MM.1S (cell line): ENCODE data around the gene PGRMC1.
"Not testable (repeated sequence)": the region's sequence is repeated elsewhere in the genome, so short reads cannot be mapped to it uniquely, and the experiment has no call there.

Experiments used
- DNase-seq: peaks from one replicate; pipeline ENCODE4 v3.0.0-alpha.2; 2015
- H2AFZ ChIP-seq: fragments of 300-600 bp; sonication (generic); 2 replicates; pipeline ENCODE4 v1.6.0; 2016; ENCODE audit warnings: antibody characterized with exemption, low read length
- H3F3A ChIP-seq: fragments of 300-600 bp; sonication (generic); 2 replicates; pipeline ENCODE4 v1.6.1; 2016; ENCODE audit warnings: mild to moderate bottlenecking, antibody characterized with exemption, low read length, moderate library complexity, mixed read lengths; ENCODE audit not compliant: insufficient read depth
- H3K27ac ChIP-seq: fragments of 300-600 bp; sonication (generic); 2 replicates; pipeline ENCODE4 v1.5.1; 2016; ENCODE audit warnings: mild to moderate bottlenecking, low read length
- H3K27me3 ChIP-seq: fragments of 300-600 bp; sonication (generic); replicated peaks from 2 replicates; pipeline ENCODE4 v1.6.0; 2016; ENCODE audit warnings: low read length; ENCODE audit not compliant: insufficient read depth
- H3K36me3 ChIP-seq: fragments of 300-600 bp; sonication (generic); replicated peaks from 2 replicates; pipeline ENCODE4 v1.6.1; 2016; ENCODE audit warnings: mild to moderate bottlenecking, low read length, mixed read lengths; ENCODE audit not compliant: insufficient read depth
- H3K4me1 ChIP-seq: fragments of 300-600 bp; sonication (generic); 2 replicates; pipeline ENCODE4 v1.6.1; 2016; ENCODE audit warnings: low read length, mixed read lengths
- H3K4me2 ChIP-seq: fragments of 300-600 bp; sonication (generic); 2 replicates; pipeline ENCODE4 v1.6.0; 2016; ENCODE audit warnings: low read depth, low read length
- H3K4me3 ChIP-seq: fragments of 300-600 bp; sonication (generic); 2 replicates; pipeline ENCODE4 v1.5.1; 2016; ENCODE audit warnings: low read length, mixed read lengths
- H3K79me2 ChIP-seq: fragments of 300-600 bp; sonication (generic); 2 replicates; pipeline ENCODE4 v1.6.1; 2016; ENCODE audit warnings: mixed run types, low read length, mixed read lengths
- H3K9ac ChIP-seq: fragments of 300-600 bp; sonication (generic); 2 replicates; pipeline ENCODE4 v1.6.1; 2016; ENCODE audit warnings: low read length, mixed read lengths
- H3K9me2 ChIP-seq: fragments of 300-600 bp; sonication (generic); replicated peaks from 2 replicates; pipeline ENCODE4 v1.6.1; 2016; ENCODE audit warnings: mild to moderate bottlenecking, low read length, mixed read lengths; ENCODE audit not compliant: insufficient read depth
- H3K9me3 ChIP-seq: fragments of 300-600 bp; sonication (generic); replicated peaks from 2 replicates; pipeline ENCODE4 v1.6.1; 2016; ENCODE audit warnings: mild to moderate bottlenecking, low read length, mixed read lengths; ENCODE audit not compliant: insufficient read depth
- H4K20me1 ChIP-seq: fragments of 300-600 bp; sonication (generic); 2 replicates; pipeline ENCODE4 v1.6.1; 2016; ENCODE audit warnings: mild to moderate bottlenecking, low read length, moderate library complexity, mixed read lengths; ENCODE audit not compliant: insufficient read depth
- EZH2 ChIP-seq: fragments of 300-600 bp; sonication (generic); optimal IDR thresholded peaks from 2 replicates; pipeline ENCODE3; 2017; ENCODE audit warnings: low read depth, mild to moderate bottlenecking, antibody characterized with exemption, low read length, mixed read lengths
- EZH2phosphoT487 ChIP-seq: fragments of 300-600 bp; sonication (generic); IDR thresholded peaks from 2 replicates; pipeline ENCODE4 v1.6.1; 2018; ENCODE audit warnings: antibody characterized with exemption, low read length
- TF ChIP-seq, protein P1 (sequence below): fragments of 300-600 bp; sonication (generic); IDR thresholded peaks from 2 replicates; pipeline ENCODE4 v1.5.1; 2016; ENCODE audit warnings: antibody characterized with exemption, low read length, mixed read lengths

Gene PGRMC1

DNA sequence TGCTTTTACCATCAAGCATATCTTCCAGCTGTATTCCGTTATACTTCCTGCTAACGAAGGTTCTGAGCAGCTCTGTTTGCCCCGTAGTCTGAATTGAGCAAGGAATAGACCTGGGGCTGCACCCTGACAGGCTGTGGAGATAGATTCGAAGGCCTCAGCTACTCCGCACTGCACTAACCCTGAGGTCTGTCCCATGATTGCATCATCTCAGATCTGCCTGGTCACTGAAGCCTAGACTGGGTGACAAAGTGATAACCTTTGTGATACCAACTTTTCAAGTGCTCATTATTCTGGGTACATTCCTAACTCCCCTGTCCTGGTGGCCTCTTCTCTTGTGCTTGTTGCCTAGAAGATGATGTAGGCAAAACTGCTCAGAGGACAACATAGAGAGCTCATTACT, 29.9 kb upstream of the PGRMC1 start:
- TF ChIP-seq EZH2phosphoT487, result no peak
- Histone ChIP-seq H3K9me2 (no peaks in the 10 kb centered on the region), H3K4me2 (no peak overlapping the region), H2AFZ (no peak overlapping the region), H3K4me1 (no peaks in the 10 kb centered on the region), H4K20me1 (no peaks in the 10 kb centered on the region), H3K9ac (no peak overlapping the region), H3K36me3 (no peaks in the 10 kb centered on the region), H3K4me3 (no peak overlapping the region), H3K79me2 (no peaks in the 10 kb centered on the region), H3F3A (no peaks in the 10 kb centered on the region), H3K27me3 (no peaks in the 10 kb centered on the region), H3K27ac (no peak overlapping the region), H3K9me3 (no peaks in the 10 kb centered on the region)
- DNase-seq, result no peak

DNA sequence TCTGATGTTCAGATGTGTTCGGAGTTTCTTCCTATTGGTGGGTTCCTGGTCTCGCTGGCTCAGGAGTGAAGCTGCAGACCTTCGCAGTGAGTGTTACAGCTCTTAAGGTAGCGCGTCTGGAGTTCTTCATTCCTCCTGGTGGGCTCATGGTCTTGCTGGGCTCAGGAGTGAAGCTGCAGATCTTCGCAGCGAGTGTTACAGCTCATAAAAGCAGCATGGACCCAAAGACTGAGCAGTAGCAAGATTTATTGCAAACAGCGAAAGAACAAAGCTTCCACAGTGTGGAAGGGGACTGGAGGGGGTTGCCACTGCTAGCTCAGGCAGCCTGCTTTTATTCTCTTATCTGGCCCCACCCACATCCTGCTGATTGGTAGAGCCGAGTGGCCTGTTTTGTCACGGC, 28.6 kb upstream of the PGRMC1 start:
- not testable (repeated sequence) for DNase-seq, H3K9me3 ChIP-seq, H3K4me1 ChIP-seq, H3F3A ChIP-seq, H4K20me1 ChIP-seq, H2AFZ ChIP-seq, H3K27ac ChIP-seq, H3K79me2 ChIP-seq, H3K36me3 ChIP-seq, H3K9ac ChIP-seq, H3K27me3 ChIP-seq, H3K4me2 ChIP-seq, H3K9me2 ChIP-seq, H3K4me3 ChIP-seq

DNA sequence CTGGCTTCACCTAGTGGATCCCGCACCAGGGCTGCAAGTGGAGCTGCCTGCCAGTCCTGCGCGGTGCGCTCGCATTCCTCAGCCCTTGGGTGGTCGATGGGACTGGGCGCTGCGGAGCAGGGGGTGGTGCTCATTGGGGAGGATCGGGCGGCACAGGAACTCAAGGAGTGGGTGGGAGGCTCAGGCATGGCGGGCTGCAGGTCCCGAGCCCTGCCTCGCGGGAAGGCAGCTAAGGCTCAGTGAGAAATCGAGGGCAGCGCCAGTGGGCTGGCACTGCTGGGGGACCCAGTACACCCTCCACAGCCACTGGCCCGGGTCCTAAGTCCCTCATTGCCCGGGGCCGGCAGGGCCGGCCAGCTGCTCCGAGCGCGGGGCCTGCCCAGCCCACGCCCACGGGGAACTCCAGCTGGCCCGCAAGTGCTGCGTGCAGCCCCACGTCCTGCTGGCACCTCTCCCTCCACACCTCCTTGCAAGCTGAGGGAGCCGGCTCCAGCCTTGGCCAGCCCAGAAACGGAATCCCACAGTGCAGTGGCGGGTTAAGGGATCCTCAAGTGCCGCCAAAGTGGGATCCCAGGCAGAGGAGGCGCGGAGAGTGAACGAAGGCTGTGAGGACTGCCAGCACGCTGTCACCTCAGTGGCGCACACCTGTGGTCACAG, 27.6 kb upstream of the PGRMC1 start:
- Histone ChIP-seq H3K36me3 (no peaks in the 10 kb centered on the region), H4K20me1 (no peaks in the 10 kb centered on the region), H3K9me3 (no peaks in the 10 kb centered on the region), H3K27me3 (no peaks in the 10 kb centered on the region), H3K4me2 (no peak overlapping the region), H3K4me3 (no peak overlapping the region), H3K4me1 (no peaks in the 10 kb centered on the region), H3K9ac (no peak overlapping the region), H3K27ac (no peak overlapping the region), H2AFZ (no peak overlapping the region), H3F3A (no peaks in the 10 kb centered on the region), H3K9me2 (no peaks in the 10 kb centered on the region), H3K79me2 (no peaks in the 10 kb centered on the region)
- DNase-seq, result no peak
- TF ChIP-seq, protein P1, sequence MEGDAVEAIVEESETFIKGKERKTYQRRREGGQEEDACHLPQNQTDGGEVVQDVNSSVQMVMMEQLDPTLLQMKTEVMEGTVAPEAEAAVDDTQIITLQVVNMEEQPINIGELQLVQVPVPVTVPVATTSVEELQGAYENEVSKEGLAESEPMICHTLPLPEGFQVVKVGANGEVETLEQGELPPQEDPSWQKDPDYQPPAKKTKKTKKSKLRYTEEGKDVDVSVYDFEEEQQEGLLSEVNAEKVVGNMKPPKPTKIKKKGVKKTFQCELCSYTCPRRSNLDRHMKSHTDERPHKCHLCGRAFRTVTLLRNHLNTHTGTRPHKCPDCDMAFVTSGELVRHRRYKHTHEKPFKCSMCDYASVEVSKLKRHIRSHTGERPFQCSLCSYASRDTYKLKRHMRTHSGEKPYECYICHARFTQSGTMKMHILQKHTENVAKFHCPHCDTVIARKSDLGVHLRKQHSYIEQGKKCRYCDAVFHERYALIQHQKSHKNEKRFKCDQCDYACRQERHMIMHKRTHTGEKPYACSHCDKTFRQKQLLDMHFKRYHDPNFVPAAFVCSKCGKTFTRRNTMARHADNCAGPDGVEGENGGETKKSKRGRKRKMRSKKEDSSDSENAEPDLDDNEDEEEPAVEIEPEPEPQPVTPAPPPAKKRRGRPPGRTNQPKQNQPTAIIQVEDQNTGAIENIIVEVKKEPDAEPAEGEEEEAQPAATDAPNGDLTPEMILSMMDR, result no peak
- TF ChIP-seq EZH2 (no peak), EZH2phosphoT487 (no peak)

DNA sequence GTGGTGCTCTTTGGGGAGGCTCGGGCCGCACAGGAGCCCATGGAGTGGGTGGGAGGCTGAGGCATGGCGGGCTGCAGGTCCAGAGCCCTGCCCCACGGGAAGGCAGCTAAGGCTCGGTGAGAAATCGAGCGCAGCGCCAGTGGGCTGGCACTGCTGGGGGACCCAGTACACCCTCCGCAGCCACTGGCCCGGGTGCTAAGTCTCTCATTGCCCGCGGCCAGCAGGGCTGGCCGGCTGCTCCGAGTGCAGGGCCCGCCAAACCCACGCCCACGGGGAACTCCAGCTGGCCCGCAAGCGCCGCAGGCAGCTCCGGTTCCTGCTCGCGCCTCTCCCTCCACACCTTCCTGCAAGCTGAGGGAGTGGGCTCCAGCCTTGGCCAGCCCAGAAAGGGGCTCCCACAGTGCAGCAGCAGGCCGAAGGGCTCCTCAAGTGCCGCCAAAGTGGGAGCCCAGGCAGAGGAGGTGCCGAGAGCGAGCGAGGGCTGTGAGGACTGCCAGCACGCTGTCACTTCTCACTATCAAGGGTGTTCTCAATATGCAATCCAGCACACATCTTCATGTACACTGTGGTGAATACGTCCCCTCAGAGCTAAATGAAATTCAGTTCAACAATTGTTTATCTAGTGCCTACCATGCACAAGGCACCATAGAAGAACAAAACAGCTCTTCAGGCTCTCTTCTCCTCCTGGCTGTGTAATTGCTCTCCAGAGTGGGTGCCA, 25.0 kb upstream of the PGRMC1 start:
- not testable (repeated sequence) for H4K20me1 ChIP-seq, H3K4me2 ChIP-seq, H3K4me1 ChIP-seq, H3K9ac ChIP-seq, H3F3A ChIP-seq, H3K9me3 ChIP-seq, H3K27me3 ChIP-seq, H3K9me2 ChIP-seq, H3K36me3 ChIP-seq, H3K79me2 ChIP-seq, H3K27ac ChIP-seq, DNase-seq, H3K4me3 ChIP-seq, H2AFZ ChIP-seq

DNA sequence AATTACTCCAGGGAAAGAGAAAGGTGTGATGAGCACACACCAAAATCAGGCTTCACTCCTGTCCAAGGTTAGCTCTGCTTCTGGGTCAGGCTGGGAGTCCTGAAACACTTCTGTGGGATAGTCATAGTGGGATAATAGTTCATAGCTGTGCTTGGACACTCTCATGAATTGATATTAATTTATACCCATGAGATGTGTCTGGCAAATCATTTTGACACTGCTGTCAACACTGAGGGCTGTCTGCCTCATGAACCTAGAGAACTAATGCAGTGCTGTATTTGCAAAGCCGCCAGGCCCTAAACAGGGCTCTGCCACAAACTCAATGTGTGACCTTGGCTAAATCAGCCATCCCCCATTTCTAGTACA, 24.5 kb upstream of the PGRMC1 start:
- H3K9ac ChIP-seq, result no peak overlapping the region
- no peak for TF ChIP-seq EZH2
- TF ChIP-seq EZH2phosphoT487, result no peak
- TF ChIP-seq, protein P1, result no peak
- DNase-seq, result no peak
- no peaks in the 10 kb centered on the region for H3K36me3 ChIP-seq
- H3K9me2 ChIP-seq, result no peaks in the 10 kb centered on the region
- H3K4me1 ChIP-seq, result no peaks in the 10 kb centered on the region
- no peaks in the 10 kb centered on the region for H3K9me3 ChIP-seq
- H3K4me3 ChIP-seq, result no peak overlapping the region
- H3K27me3 ChIP-seq, result no peaks in the 10 kb centered on the region
- H4K20me1 ChIP-seq, result no peaks in the 10 kb centered on the region
- no peaks in the 10 kb centered on the region for H3F3A ChIP-seq
- H3K27ac ChIP-seq, result no peak overlapping the region
- H3K79me2 ChIP-seq, result no peaks in the 10 kb centered on the region
- no peak overlapping the region for H3K4me2 ChIP-seq
- no peak overlapping the region for H2AFZ ChIP-seq
